ENCODE data around the gene IKBKE. TPM values are rescaled to one million over a fixed set of nuclear protein-coding genes. Genes with fewer than 3 reads are reported as not detected.

Gene IKBKE
- polyA plus RNA-seq, 1 donor from 2014 or later = not detected

- Histone ChIP-seq H3K27ac (ENCODE audit: low read length) (no peak overlapping the region), H4K20me1 (ENCODE audit: insufficient read depth) (no peaks in the 10 kb centered on the region), H2AFZ (ENCODE audit: low read depth, low read length) (no peak overlapping the region), H3K9me3 (ENCODE audit: low read length) (no peaks in the 10 kb centered on the region), H3K4me2 (ENCODE audit: low read length) (no peak overlapping the region), H3K9ac (ENCODE audit: low read length) (no peak overlapping the region), H3K4me3 (ENCODE audit: low read length) (no peak overlapping the region), H3K36me3 (ENCODE audit: insufficient read depth, low read length) (no peaks in the 10 kb centered on the region), H3K9me2 (ENCODE audit: insufficient read depth, low read length) (no peaks in the 10 kb centered on the region), H3K27me3 (ENCODE audit: insufficient read depth, low read depth, low read length) (no peaks in the 10 kb centered on the region), H3K79me2 (replicated peaks; ENCODE audit: insufficient read depth, low read length) (no peaks in the 10 kb centered on the region), H3F3A (ENCODE audit: insufficient read depth, low read length, poor library complexity, severe bottlenecking) (no peaks in the 10 kb centered on the region)
- no peak for TF ChIP-seq POLR2AphosphoS5 (IDR thresholded peaks at IDR 0.05)
- TF ChIP-seq MXI1 (conservative IDR thresholded peaks at IDR 0.05; ENCODE audit: poor library complexity, severe bottlenecking) = no peak
- TF ChIP-seq SMC3 (conservative IDR thresholded peaks at IDR 0.05; ENCODE audit: poor library complexity) = no peak
- no peak for TF ChIP-seq TAF1 (IDR thresholded peaks at IDR 0.05; ENCODE audit: low read depth)
- TF ChIP-seq EZH2 (IDR thresholded peaks at IDR 0.05; ENCODE audit: borderline replicate concordance, insufficient read depth, low read length, poor library complexity, severe bottlenecking) = no peak
- no peak for TF ChIP-seq RAD21 (conservative IDR thresholded peaks at IDR 0.05)
- no peak for TF ChIP-seq CTCF (IDR thresholded peaks at IDR 0.05; ENCODE audit: poor library complexity, severe bottlenecking)
- TF ChIP-seq, protein P1, sequence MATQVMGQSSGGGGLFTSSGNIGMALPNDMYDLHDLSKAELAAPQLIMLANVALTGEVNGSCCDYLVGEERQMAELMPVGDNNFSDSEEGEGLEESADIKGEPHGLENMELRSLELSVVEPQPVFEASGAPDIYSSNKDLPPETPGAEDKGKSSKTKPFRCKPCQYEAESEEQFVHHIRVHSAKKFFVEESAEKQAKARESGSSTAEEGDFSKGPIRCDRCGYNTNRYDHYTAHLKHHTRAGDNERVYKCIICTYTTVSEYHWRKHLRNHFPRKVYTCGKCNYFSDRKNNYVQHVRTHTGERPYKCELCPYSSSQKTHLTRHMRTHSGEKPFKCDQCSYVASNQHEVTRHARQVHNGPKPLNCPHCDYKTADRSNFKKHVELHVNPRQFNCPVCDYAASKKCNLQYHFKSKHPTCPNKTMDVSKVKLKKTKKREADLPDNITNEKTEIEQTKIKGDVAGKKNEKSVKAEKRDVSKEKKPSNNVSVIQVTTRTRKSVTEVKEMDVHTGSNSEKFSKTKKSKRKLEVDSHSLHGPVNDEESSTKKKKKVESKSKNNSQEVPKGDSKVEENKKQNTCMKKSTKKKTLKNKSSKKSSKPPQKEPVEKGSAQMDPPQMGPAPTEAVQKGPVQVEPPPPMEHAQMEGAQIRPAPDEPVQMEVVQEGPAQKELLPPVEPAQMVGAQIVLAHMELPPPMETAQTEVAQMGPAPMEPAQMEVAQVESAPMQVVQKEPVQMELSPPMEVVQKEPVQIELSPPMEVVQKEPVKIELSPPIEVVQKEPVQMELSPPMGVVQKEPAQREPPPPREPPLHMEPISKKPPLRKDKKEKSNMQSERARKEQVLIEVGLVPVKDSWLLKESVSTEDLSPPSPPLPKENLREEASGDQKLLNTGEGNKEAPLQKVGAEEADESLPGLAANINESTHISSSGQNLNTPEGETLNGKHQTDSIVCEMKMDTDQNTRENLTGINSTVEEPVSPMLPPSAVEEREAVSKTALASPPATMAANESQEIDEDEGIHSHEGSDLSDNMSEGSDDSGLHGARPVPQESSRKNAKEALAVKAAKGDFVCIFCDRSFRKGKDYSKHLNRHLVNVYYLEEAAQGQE (IDR thresholded peaks at IDR 0.05; ENCODE audit: borderline replicate concordance) = no peak
- TF ChIP-seq EP300 (conservative IDR thresholded peaks at IDR 0.05; ENCODE audit: poor library complexity, severe bottlenecking) = no peak
Measured at GRCh38 chr1:206538901-206539640, 68.8 kb downstream of the IKBKE start.

- TF ChIP-seq CTCF (IDR thresholded peaks at IDR 0.05; ENCODE audit: poor library complexity, severe bottlenecking) (no peak), POLR2AphosphoS5 (IDR thresholded peaks at IDR 0.05) (no peak), TAF1 (IDR thresholded peaks at IDR 0.05; ENCODE audit: low read depth) (no peak), RAD21 (conservative IDR thresholded peaks at IDR 0.05) (no peak), EZH2 (IDR thresholded peaks at IDR 0.05; ENCODE audit: borderline replicate concordance, insufficient read depth, low read length, poor library complexity, severe bottlenecking) (no peak), EP300 (conservative IDR thresholded peaks at IDR 0.05; ENCODE audit: poor library complexity, severe bottlenecking) (no peak), MXI1 (conservative IDR thresholded peaks at IDR 0.05; ENCODE audit: poor library complexity, severe bottlenecking) (no peak), SMC3 (conservative IDR thresholded peaks at IDR 0.05; ENCODE audit: poor library complexity) (no peak)
- TF ChIP-seq, protein P1 (IDR thresholded peaks at IDR 0.05; ENCODE audit: borderline replicate concordance) = no peak
- H3K9me3 ChIP-seq (ENCODE audit: low read length) = no peaks in the 10 kb centered on the region
- no peak overlapping the region for H2AFZ ChIP-seq (ENCODE audit: low read depth, low read length)
- H3F3A ChIP-seq (ENCODE audit: insufficient read depth, low read length, poor library complexity, severe bottlenecking) = no peaks in the 10 kb centered on the region
- H3K4me2 ChIP-seq (ENCODE audit: low read length) = no peak overlapping the region
- H3K4me3 ChIP-seq (ENCODE audit: low read length) = no peak overlapping the region
- no peaks in the 10 kb centered on the region for H3K9me2 ChIP-seq (ENCODE audit: insufficient read depth, low read length)
- no peaks in the 10 kb centered on the region for H3K79me2 ChIP-seq (replicated peaks; ENCODE audit: insufficient read depth, low read length)
- no peaks in the 10 kb centered on the region for H3K36me3 ChIP-seq (ENCODE audit: insufficient read depth, low read length)
- H3K27me3 ChIP-seq (ENCODE audit: insufficient read depth, low read depth, low read length) = no peaks in the 10 kb centered on the region
- H4K20me1 ChIP-seq (ENCODE audit: insufficient read depth) = no peaks in the 10 kb centered on the region
- H3K27ac ChIP-seq (ENCODE audit: low read length) = no peak overlapping the region
- no peak overlapping the region for H3K9ac ChIP-seq (ENCODE audit: low read length)
Measured at GRCh38 chr1:206540044-206540780, 69.9 kb downstream of the IKBKE start.
